Tibial artery (tissue), 4 donors: Measurements from ENCODE around the gene SLC22A25.
"Not testable (repeated sequence)": the region's sequence is repeated elsewhere in the genome, so short reads cannot be mapped to it uniquely, and the experiment has no call there.

Experiments used
- DNase-seq, 2 donors: peaks; one replicate each; pipeline ENCODE4 v3.0.0-alpha.2; 2019
- H3K27ac ChIP-seq, 2 donors: fragments of 200-600 bp; sonication (generic) in 1 of 2; 1 replicate in 1 of 2; 2 replicates in 1 of 2; pipeline ENCODE4 v1.5.1; 2018 to 2019; ENCODE audit warnings: mild to moderate bottlenecking in 1 of 2
- H3K27me3 ChIP-seq, 2 donors: fragments of 200-600 bp; sonication (generic) in 1 of 2; one replicate each; pipeline versions ENCODE4 v1.5.1 to v1.6.0; 2016 to 2019
- H3K36me3 ChIP-seq, 3 donors: fragments of 200-600 bp; sonication (generic) in 2 of 3; one replicate each; pipeline ENCODE4 v1.5.1; 2016 to 2019; ENCODE audit warnings: mild to moderate bottlenecking in 2 of 3
- H3K4me1 ChIP-seq, 4 donors: fragments of 200-600 bp; sonication (generic) in 2 of 4; 1 replicate in 3 of 4; 2 replicates in 1 of 4; pipeline ENCODE4 v1.5.1; 2016 to 2019
- H3K4me3 ChIP-seq, 2 donors: fragments of 200-600 bp; sonication (generic) in 1 of 2; 1 replicate in 1 of 2; 2 replicates in 1 of 2; pipeline ENCODE4 v1.5.1; 2018 to 2019; ENCODE audit warnings: mild to moderate bottlenecking in 2 of 2
- H3K9me3 ChIP-seq, 3 donors: fragments of 200-600 bp; sonication (generic) in 1 of 3; one replicate each; pipeline ENCODE4 v1.5.1; 2016 to 2019
- intact Hi-C: fragments of 100-400 bp; cut with DNase I; formaldehyde crosslinking; loops from one replicate; pipeline ENCODE4 v1.15.0; 2023; ENCODE audit warnings: low total_unique reads
- TF ChIP-seq, protein P1 (sequence below), 2 experiments: fragments of 200-600 bp in 1 of 2; fragments of 450-650 bp in 1 of 2; IDR thresholded peaks; one replicate each; pipeline ENCODE4 v1.5.1; 2017 to 2019; ENCODE audit warnings: antibody characterized with exemption in 2 of 2, mild to moderate bottlenecking in 1 of 2, moderate library complexity in 1 of 2

SLC22A25 gene

DNA sequence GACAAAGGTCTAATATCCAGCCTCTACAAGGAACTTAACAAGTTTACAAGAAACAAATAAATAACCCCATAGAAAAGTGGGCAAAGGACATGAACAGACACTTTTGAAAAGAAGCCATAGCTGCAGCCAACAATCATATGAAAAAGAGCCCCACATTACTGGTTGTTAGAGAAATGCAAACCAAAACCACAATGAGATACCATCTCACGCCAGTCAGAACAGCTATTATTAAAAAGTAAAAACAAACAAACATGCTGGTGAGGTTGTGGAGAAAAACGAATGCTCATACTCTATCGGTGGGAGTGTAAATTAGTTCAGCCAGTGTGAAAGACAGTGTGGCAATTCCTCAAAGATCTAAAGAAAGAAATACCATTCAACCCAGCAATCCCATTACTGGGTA is 5.6 kb upstream of the SLC22A25 start:
- no peak overlapping the region for H3K27ac ChIP-seq
- intact Hi-C loops = no loop called here
- TF ChIP-seq, protein P1, sequence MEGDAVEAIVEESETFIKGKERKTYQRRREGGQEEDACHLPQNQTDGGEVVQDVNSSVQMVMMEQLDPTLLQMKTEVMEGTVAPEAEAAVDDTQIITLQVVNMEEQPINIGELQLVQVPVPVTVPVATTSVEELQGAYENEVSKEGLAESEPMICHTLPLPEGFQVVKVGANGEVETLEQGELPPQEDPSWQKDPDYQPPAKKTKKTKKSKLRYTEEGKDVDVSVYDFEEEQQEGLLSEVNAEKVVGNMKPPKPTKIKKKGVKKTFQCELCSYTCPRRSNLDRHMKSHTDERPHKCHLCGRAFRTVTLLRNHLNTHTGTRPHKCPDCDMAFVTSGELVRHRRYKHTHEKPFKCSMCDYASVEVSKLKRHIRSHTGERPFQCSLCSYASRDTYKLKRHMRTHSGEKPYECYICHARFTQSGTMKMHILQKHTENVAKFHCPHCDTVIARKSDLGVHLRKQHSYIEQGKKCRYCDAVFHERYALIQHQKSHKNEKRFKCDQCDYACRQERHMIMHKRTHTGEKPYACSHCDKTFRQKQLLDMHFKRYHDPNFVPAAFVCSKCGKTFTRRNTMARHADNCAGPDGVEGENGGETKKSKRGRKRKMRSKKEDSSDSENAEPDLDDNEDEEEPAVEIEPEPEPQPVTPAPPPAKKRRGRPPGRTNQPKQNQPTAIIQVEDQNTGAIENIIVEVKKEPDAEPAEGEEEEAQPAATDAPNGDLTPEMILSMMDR (IDR thresholded peaks at IDR 0.05) = no peak
- H3K27me3 ChIP-seq = no peaks in the 10 kb centered on the region
- H3K4me3 ChIP-seq = no peak overlapping the region
- H3K36me3 ChIP-seq = no peaks in the 10 kb centered on the region
- no peaks in the 10 kb centered on the region for H3K4me1 ChIP-seq
- DNase-seq = no peak
- peaks cover 0 to 7% (median 0%) of the 10 kb centered on the region in 3 donors for H3K9me3 ChIP-seq

DNA sequence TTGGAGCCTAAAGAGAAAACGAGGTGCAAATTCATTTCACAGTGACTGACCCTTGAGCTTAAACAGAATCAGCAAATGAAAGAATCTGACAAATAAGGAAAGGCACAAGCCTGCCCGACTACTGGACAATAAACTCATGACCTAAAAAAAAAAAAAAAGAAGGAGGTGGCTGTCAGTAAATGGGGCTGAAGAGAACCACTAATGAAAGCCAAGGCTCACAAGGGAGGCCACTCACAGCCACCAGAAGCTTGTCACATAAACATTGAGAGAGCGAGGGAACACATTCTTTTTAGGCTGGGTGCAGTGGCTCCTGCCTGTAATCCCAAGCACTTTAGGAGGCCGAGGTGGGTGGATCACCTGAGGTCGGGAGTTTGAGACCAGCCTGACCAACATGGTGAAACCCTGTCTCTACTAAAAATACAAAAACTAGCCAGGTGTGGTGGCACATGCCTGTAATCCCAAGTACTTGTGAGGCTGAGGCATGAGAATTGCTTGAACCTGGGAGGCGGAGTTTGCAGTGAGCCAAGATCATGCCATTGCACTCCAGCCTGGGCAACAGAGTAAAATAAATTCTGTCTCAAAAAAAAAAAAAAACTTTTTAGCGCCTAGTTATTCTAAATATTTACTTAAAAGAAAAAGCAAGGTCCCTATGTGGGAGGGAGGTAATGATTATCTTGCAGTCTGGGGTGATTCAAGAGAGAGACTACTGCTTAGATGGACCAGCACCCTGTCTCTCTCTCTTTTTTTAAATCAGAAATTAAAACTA is 4.0 kb upstream of the SLC22A25 start:
- H3K4me1 ChIP-seq, H3K9me3 ChIP-seq, H3K36me3 ChIP-seq, H3K27ac ChIP-seq, H3K4me3 ChIP-seq, H3K27me3 ChIP-seq, DNase-seq, intact Hi-C loops: not testable (repeated sequence)

GRCh38 chr11:63246045-63246444 is 2.6 kb upstream of the SLC22A25 start:
- no peak overlapping the region for H3K27ac ChIP-seq
- H3K4me3 ChIP-seq = no peak overlapping the region
- TF ChIP-seq, protein P1 (IDR thresholded peaks at IDR 0.05) = no peak
- no peaks in the 10 kb centered on the region for H3K27me3 ChIP-seq
- intact Hi-C loops = no loop called here
- H3K36me3 ChIP-seq = no peaks in the 10 kb centered on the region
- DNase-seq = no peak
- no peaks in the 10 kb centered on the region for H3K9me3 ChIP-seq
- no peaks in the 10 kb centered on the region for H3K4me1 ChIP-seq

GRCh38 chr11:63244862-63245261 is 1.5 kb upstream of the SLC22A25 start:
- H3K36me3 ChIP-seq = no peaks in the 10 kb centered on the region
- no peaks in the 10 kb centered on the region for H3K27me3 ChIP-seq
- TF ChIP-seq, protein P1 (IDR thresholded peaks at IDR 0.05) = no peak
- intact Hi-C loops = no loop called here
- H3K27ac ChIP-seq = no peak overlapping the region
- H3K9me3 ChIP-seq = no peaks in the 10 kb centered on the region
- no peak overlapping the region for H3K4me3 ChIP-seq
- no peaks in the 10 kb centered on the region for H3K4me1 ChIP-seq
- DNase-seq = no peak

GRCh38 chr11:63242089-63242781 is 1.2 kb downstream of the SLC22A25 start:
- no peaks in the 10 kb centered on the region for H3K9me3 ChIP-seq
- no peak for DNase-seq
- H3K36me3 ChIP-seq = no peaks in the 10 kb centered on the region
- intact Hi-C loops = no loop called here
- no peak overlapping the region for H3K4me3 ChIP-seq
- H3K4me1 ChIP-seq = no peaks in the 10 kb centered on the region
- no peaks in the 10 kb centered on the region for H3K27me3 ChIP-seq
- TF ChIP-seq, protein P1 (IDR thresholded peaks at IDR 0.05) = no peak
- no peak overlapping the region for H3K27ac ChIP-seq

DNA sequence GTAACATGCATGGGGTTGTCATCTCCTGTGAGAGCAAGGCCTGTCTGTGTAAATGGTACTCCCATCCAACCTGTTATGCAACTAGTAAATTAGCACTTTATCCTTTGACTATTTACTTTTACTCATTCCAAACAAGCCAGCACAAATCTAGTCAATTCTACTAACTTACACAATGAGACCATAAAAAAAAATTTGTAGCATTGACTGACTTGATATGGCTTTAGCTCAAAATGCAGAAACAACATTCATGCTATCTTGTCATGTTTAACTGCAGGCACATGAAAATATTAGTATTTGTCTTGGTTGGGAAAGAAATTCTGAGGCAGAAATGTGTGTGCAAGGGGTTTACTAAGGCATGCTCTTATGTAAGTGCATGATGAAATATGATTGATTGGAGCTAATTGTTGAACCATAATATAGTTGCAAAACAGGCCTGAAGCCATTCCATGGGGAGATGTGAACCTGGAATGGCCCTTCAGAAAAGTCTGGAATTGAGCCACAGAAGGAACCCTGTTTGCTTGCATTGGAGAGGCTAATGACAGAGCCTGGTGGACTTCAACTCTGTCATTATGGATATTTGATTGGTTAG is 2.5 kb downstream of the SLC22A25 start:
- intact Hi-C loops = no loop called here
- Histone ChIP-seq H3K36me3 (no peaks in the 10 kb centered on the region), H3K27ac (no peak overlapping the region)

More for the DNA sequence above, 2.5 kb downstream of the SLC22A25 start:
- no peaks in the 10 kb centered on the region for H3K27me3 ChIP-seq
- H3K4me1 ChIP-seq = no peaks in the 10 kb centered on the region
- DNase-seq = no peak
- no peak overlapping the region for H3K4me3 ChIP-seq
- peaks cover 0 to 3% (median 0%) of the 10 kb centered on the region in 3 donors for H3K9me3 ChIP-seq
- TF ChIP-seq, protein P1 (IDR thresholded peaks at IDR 0.05) = no peak
